Hepatocyte (in vitro differentiated cells): Measurements from ENCODE around the gene ROR2.

Experiments used
- CTCF ChIP-seq: fragments of 200-600 bp; sonication (generic); IDR thresholded peaks from 2 replicates; pipeline ENCODE4 v1.5.1; 2016; ENCODE audit warnings: antibody characterized with exemption, mild to moderate bottlenecking; ENCODE audit not compliant: poor library complexity
- EZH2 ChIP-seq: fragments of 200-600 bp; sonication (generic); IDR thresholded peaks from 2 replicates; pipeline ENCODE4 v1.6.1; 2016; ENCODE audit warnings: antibody characterized with exemption, mild to moderate bottlenecking, borderline replicate concordance
- EZH2phosphoT487 ChIP-seq: fragments of 200-600 bp; sonication (generic); IDR thresholded peaks from one replicate; pipeline ENCODE4 v1.6.1; 2018; ENCODE audit warnings: antibody characterized with exemption, mild to moderate bottlenecking, low read depth, moderate library complexity; ENCODE audit not compliant: unreplicated experiment, severe bottlenecking

GRCh38 chr9:91902475-91903125 lies 47.4 kb downstream of the ROR2 start:
- TF ChIP-seq CTCF, result no peak
- TF ChIP-seq EZH2, result no peak
- TF ChIP-seq EZH2phosphoT487, result no peak
